HS-27A (cell line): ENCODE results near the gene PPP3CB.

Source experiments
- DNase-seq: peaks from one replicate; pipeline ENCODE4 v3.0.0-alpha.2; 2012; ENCODE audit warnings: low read depth, missing footprints

The PPP3CB gene

GRCh38 chr10:73495884-73496674 is at the start of gene PPP3CB:
TSS of gene PPP3CB (minus strand) at chr10:73496024. CDS start at chr10:73495889, 135 bp downstream.
- peak; percentile 71 for DNase-seq

- no peak for DNase-seq
These were observed 49.5 kb upstream of the PPP3CB start for GRCh38 chr10:73545357-73545756.

GRCh38 chr10:73537709-73538108 is 41.9 kb upstream of the PPP3CB start:
- DNase-seq = no peak

- no peak for DNase-seq
These were observed 41.5 kb upstream of the PPP3CB start for GRCh38 chr10:73537288-73537687.

- DNase-seq = no peak
These were observed 39.0 kb upstream of the PPP3CB start for GRCh38 chr10:73534857-73535256.

- peak; percentile 8 for DNase-seq
These were observed 33.4 kb upstream of the PPP3CB start for GRCh38 chr10:73529089-73529832.

- DNase-seq = no peak
These were observed 26.4 kb upstream of the PPP3CB start for GRCh38 chr10:73522263-73522662.

GRCh38 chr10:73519336-73519735 is 23.5 kb upstream of the PPP3CB start:
- DNase-seq = no peak

GRCh38 chr10:73517166-73517888 is 21.5 kb upstream of the PPP3CB start:
- no peak for DNase-seq

- no peak for DNase-seq
These were observed 16.5 kb upstream of the PPP3CB start for GRCh38 chr10:73512207-73512743.

GRCh38 chr10:73509695-73510094 is 13.9 kb upstream of the PPP3CB start:
- no peak for DNase-seq

GRCh38 chr10:73506491-73506890 is 10.7 kb upstream of the PPP3CB start:
- DNase-seq = no peak

GRCh38 chr10:73506074-73506473 is 10.2 kb upstream of the PPP3CB start:
- no peak for DNase-seq

- no peak for DNase-seq
These were observed 7.2 kb upstream of the PPP3CB start for GRCh38 chr10:73503037-73503436.

GRCh38 chr10:73501651-73502050 is 5.8 kb upstream of the PPP3CB start:
- DNase-seq = no peak

GRCh38 chr10:73497623-73498022 is 1.8 kb upstream of the PPP3CB start:
- DNase-seq = no peak

- DNase-seq = peak; percentile 62
These were observed 469 bp downstream of the PPP3CB start for GRCh38 chr10:73495226-73495883.

GRCh38 chr10:73494877-73495225 is 973 bp downstream of the PPP3CB start:
- no peak for DNase-seq

GRCh38 chr10:73494213-73494612 is 1.6 kb downstream of the PPP3CB start:
- DNase-seq = no peak

GRCh38 chr10:73493781-73494180 is 2.0 kb downstream of the PPP3CB start:
- DNase-seq = no peak

GRCh38 chr10:73486601-73487000 is 9.2 kb downstream of the PPP3CB start:
- DNase-seq = no peak

GRCh38 chr10:73485320-73485719 is 10.5 kb downstream of the PPP3CB start:
- DNase-seq = no peak
